GM06990 (cell line): Measurements from ENCODE around the gene RAD51AP1.

ENCODE experiments used
- DNase-seq: peaks from one replicate; pipeline ENCODE4 v3.0.0-alpha.2; 2011; ENCODE audit not compliant: insufficient read length; ENCODE audit errors: extremely low read depth
- H3K27me3 ChIP-seq: replicated peaks from 2 replicates; pipeline ENCODE4 v1.6.0; 2011; ENCODE audit warnings: low read length; ENCODE audit not compliant: control insufficient read depth, insufficient read depth
- H3K36me3 ChIP-seq: 2 replicates; pipeline ENCODE4 v1.5.1; 2011; ENCODE audit warnings: low read length; ENCODE audit not compliant: control insufficient read depth, insufficient read depth
- H3K4me3 ChIP-seq: replicated peaks from 2 replicates; pipeline ENCODE4 v1.5.1; 2011; ENCODE audit warnings: low read depth, mild to moderate bottlenecking, control low read depth, low read length
- TF ChIP-seq, protein P1 (sequence below): IDR thresholded peaks from 2 replicates; pipeline ENCODE4 v1.5.1; 2011; ENCODE audit warnings: low read length, control low read depth, mild to moderate bottlenecking, inconsistent platforms; ENCODE audit not compliant: insufficient read depth, poor library complexity, severe bottlenecking

RAD51AP1 gene

DNA sequence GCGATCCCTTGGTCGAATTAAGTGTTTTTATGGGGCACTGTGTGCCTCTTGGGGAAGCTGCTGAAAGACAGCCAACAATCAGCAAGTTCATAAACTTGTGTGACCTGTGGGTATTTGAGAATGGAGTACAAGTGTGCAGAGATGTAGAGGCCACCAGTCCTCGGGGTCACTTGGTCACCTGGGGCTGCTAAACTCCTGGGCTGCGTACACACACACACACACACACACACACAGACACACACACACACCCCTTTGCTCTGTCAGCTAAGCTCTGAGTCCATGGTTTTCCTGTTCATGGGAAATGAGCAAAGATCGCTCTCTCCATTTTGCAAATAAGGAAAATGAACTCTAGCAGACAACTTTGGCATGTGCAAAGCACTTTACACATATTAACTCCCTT lies 47.8 kb downstream of the RAD51AP1 start:
- no peaks in the 10 kb centered on the region; the same call in 1 of the 2 replicates for H3K27me3 ChIP-seq

DNA sequence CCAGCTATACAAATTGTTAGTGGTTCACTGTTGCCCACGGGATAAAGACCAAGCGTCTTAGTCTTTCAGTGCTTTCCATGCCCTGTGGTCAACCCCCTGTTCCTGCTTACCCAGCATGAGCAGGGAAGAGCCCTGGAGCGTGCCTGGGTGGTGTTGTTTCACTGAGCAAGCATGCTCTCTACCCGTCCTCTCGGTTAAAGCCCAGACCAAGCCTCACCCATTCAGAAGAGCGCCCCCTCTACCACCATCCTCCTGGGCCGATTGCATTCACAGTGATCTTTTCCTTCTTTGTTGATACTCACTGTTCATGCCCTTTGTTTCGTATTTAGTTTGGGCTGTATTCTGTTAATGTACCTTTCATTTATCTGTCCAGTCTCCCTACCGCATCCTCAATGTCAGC lies 48.4 kb downstream of the RAD51AP1 start:
- Histone ChIP-seq H3K4me3 (no peak overlapping the region), H3K36me3 (no peaks in the 10 kb centered on the region), H3K27me3 (no peaks in the 10 kb centered on the region; the same call in 1 of the 2 replicates)
- TF ChIP-seq, protein P1, sequence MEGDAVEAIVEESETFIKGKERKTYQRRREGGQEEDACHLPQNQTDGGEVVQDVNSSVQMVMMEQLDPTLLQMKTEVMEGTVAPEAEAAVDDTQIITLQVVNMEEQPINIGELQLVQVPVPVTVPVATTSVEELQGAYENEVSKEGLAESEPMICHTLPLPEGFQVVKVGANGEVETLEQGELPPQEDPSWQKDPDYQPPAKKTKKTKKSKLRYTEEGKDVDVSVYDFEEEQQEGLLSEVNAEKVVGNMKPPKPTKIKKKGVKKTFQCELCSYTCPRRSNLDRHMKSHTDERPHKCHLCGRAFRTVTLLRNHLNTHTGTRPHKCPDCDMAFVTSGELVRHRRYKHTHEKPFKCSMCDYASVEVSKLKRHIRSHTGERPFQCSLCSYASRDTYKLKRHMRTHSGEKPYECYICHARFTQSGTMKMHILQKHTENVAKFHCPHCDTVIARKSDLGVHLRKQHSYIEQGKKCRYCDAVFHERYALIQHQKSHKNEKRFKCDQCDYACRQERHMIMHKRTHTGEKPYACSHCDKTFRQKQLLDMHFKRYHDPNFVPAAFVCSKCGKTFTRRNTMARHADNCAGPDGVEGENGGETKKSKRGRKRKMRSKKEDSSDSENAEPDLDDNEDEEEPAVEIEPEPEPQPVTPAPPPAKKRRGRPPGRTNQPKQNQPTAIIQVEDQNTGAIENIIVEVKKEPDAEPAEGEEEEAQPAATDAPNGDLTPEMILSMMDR, result no peak
- DNase-seq, result no peak

More for the DNA sequence above, 47.8 kb downstream of the RAD51AP1 start:
- DNase-seq, result no peak
- Histone ChIP-seq H3K4me3 (no peak overlapping the region), H3K36me3 (no peaks in the 10 kb centered on the region)
- TF ChIP-seq, protein P1, result no peak

DNA sequence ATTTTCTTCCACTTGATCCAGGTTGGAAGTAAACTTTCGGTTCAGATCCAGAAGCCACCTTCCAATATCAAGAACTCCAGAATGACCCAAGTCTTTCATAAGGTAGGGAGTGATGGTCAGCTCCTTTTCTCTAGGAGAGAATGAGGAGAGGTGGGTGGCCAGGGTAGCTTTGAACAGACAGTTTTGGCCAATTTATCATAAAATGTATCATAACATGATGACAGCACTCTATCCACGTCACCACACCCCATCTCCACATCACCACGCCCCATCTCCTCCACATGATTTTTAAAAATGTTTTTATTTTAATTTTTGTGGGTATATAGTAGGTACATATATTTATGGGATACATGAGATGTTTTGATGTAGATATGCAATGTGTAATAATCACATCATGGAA lies 50.2 kb downstream of the RAD51AP1 start:
- TF ChIP-seq, protein P1, result no peak
- no peak for DNase-seq
- Histone ChIP-seq H3K4me3 (no peak overlapping the region), H3K27me3 (no peaks in the 10 kb centered on the region; the same call in 1 of the 2 replicates), H3K36me3 (no peaks in the 10 kb centered on the region)

DNA sequence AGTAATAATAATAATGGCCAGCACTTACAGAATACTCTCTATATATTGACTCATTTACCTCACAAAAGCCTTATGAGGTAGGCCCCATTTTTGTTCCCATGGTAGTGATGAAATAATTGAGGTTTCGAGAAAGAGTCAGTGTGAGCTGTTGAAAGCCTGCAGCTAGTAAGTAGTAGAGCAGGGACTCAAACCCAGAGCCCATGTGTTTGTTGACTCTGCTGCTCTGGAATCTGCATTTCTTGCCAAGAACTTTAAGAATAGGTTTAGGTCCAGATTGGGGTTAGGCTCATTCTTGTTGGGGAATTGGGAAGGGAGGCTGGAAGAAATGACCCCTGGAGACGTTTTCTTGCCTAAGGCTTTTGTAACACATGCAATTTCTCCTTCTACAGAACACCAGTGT lies 51.3 kb downstream of the RAD51AP1 start:
- TF ChIP-seq, protein P1, result no peak
- Histone ChIP-seq H3K4me3 (no peak overlapping the region), H3K36me3 (no peaks in the 10 kb centered on the region), H3K27me3 (no peaks in the 10 kb centered on the region; the same call in 1 of the 2 replicates)
- no peak for DNase-seq

DNA sequence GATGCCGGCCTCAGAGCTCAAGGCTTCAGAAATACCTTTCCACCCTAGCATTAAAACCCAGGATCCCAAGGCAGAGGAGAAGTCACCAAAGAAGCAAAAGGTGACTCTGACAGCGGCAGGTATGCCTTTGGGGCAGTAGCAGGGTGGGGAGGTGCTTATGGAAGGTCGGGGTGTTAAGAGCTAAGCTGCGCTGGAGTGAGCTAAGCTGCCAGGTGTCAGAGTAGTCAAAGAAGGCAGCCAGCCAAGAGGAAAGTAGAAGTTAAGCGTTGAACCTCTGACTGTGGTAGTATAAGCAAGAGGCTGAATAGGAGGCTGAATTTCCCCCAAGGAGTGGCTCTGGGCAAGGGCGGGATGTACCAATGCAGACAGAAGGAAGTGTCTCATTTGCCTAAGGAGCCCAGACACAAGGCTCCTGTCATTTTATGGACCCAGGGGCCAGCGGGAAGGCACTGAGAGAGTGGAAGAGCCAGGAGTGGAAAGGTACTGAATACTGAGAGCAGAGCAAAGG lies 52.5 kb downstream of the RAD51AP1 start:
- TF ChIP-seq, protein P1, result no peak
- no peaks in the 10 kb centered on the region; the same call in 1 of the 2 replicates for H3K27me3 ChIP-seq
- no peaks in the 10 kb centered on the region for H3K36me3 ChIP-seq
- no peak for DNase-seq
- H3K4me3 ChIP-seq, result no peak overlapping the region

DNA sequence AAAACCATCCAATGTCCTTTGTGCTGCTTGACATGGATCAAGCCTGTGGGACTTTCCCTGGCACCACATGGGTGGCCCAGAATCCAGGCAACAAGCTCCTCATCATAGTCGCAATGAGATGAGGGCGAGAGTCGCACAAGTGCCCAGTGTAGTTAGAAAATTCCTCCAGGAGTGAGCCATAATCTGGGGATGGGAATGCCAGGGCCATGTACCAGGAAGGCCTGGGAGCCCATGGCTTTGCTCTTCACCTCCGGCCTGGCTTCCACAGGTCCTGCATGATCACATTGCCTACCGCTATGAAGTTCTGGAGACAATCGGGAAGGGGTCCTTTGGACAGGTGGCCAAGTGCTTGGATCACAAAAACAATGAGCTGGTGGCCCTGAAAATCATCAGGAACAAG lies 57.2 kb downstream of the RAD51AP1 start:
- no peaks in the 10 kb centered on the region for H3K36me3 ChIP-seq
- DNase-seq, result no peak
- H3K27me3 ChIP-seq, result no peaks in the 10 kb centered on the region
- no peak overlapping the region for H3K4me3 ChIP-seq
- TF ChIP-seq, protein P1, result no peak
